B cell (primary cell): ENCODE measurements around the gene ZCCHC4.

Source experiments
- CTCF ChIP-seq: fragments of 200-600 bp; IDR thresholded peaks from one replicate; pipeline ENCODE4 v1.8.0; 2022; ENCODE audit warnings: antibody characterized with exemption, mild to moderate bottlenecking
- EZH2 ChIP-seq: IDR thresholded peaks from 2 replicates; pipeline ENCODE4 v1.6.1; 2012; ENCODE audit warnings: borderline replicate concordance, low read depth, mild to moderate bottlenecking, moderate library complexity, low read length; ENCODE audit not compliant: insufficient read depth, poor library complexity, severe bottlenecking

GRCh38 chr4:25350561-25350960 lies 38.0 kb downstream of the ZCCHC4 start:
- no peak for TF ChIP-seq CTCF
- TF ChIP-seq EZH2: no peak
